ENCODE results near the gene MSL1. TPM values are rescaled to one million over a fixed set of nuclear protein-coding genes. Genes with fewer than 3 reads are reported as not detected.

Gene MSL1
- total RNA-seq, 1 donor from 2014 or later, result 135 TPM

DNA sequence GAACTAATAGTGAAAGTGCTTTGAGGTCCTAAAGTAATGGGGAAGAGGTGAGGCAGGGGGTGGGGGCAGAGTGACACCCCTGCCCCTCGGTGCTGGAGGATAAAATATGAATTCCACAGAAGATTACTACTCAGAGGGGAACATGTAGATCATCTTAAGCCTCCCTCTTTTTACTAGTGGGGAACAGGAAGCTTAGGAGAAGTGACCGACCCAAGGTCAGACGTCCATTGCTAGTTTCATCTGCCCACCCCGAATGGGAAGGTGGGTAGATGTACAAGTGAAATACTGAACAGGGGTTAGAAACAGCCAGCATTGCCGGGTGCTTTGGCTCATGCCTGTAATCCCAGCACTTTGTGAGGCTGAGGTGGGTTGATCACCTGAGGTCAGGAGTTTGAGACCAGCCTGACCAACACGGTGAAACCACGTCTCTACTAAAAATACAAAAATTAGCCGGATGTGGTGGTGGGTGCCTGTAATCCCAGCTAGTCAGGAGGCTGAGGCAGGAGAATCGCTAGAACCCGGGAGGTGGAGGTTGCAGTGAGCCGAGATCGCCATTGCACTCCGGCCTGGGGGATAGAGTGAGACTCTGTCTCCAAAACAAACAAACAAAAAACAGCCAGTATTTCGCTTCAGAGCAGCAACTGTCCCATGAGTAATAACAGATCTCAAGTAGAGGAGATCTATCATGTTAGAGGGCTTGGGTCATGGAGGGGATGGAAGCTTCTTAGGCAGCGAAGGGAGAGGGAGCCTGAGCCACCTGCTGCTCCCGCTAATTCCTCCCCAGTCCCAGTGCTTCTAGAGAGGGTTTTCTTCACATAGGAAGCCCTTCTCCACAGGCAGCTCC lies 20.2 kb upstream of the MSL1 start:
- Mint-ChIP-seq H3K36me3 (peaks cover 2% of the 10 kb centered on the region), H3K27ac (no peak overlapping the region), H3K27me3 (ENCODE audit: low read depth) (no peaks in the 10 kb centered on the region), H3K4me1 (peaks cover 56% of the 10 kb centered on the region), H3K9me3 (no peaks in the 10 kb centered on the region), H3K4me3 (no peak overlapping the region)
- DNase-seq (ENCODE audit: low spot score in 2 of 2, unreplicated experiment in 2 of 2), result no peak
- TF ChIP-seq CTCF (IDR thresholded peaks at IDR 0.05; ENCODE audit: unreplicated experiment), result no peak

DNA sequence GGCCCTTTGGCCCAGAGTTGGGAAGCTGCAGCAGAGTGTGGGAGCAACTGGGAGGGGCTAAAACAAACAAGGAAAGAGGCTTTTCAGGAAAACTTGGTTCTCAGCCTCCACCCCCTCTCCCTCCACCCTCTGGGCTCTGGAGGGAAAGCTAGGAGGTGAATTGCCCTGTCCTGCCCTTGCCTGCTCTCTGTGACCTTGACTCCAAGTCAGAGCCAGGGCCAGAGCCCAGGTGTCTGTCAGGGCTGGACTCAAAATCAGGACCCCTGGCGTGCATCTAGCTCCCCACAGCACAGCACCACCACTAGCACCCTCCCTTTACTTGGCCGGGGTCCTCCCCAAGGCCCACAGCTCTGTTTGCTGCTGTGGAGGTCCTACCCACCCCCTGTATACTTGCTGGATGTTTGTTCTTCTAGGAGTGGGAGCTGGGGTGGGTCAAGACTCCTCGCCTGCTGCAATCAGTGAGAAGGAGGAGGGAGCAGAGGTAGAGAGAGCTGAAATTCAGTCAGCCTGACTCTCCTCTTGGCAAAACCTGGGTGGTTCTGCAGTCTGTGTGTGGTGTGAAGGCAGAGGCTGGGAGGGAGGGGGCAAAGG lies 18.6 kb upstream of the MSL1 start:
- no peak for DNase-seq (ENCODE audit: low spot score in 2 of 2, unreplicated experiment in 2 of 2)
- no peaks in the 10 kb centered on the region for H3K9me3 Mint-ChIP-seq
- peaks cover 71% of the 10 kb centered on the region for H3K4me1 Mint-ChIP-seq
- peak overlapping the region; percentile 26 for H3K27ac Mint-ChIP-seq
- no peaks in the 10 kb centered on the region for H3K27me3 Mint-ChIP-seq (ENCODE audit: low read depth)
- no peaks in the 10 kb centered on the region for H3K36me3 Mint-ChIP-seq
- H3K4me3 Mint-ChIP-seq, result no peak overlapping the region
- TF ChIP-seq CTCF (IDR thresholded peaks at IDR 0.05; ENCODE audit: unreplicated experiment), result no peak

DNA sequence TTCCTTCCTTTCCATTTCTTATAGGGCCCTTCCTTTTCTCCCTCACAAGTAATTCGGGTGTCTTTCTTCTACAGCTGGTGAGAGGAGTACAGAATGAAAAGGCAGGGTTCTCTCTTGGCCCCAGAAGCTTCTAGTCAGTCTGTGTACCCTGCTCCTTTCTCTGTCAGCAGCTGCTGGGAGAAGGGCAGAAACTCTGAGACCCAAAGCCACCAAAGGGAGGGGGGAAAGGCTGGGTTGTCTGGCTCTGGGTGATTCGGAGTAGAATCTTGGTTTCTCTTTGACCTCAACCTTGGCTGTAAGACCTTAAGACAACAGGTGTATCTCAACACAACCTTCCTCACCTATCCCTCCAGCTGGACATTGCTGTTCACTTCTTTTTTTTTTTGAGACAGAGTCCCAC lies 18.1 kb upstream of the MSL1 start:
- no peaks in the 10 kb centered on the region for H3K27me3 Mint-ChIP-seq (ENCODE audit: low read depth)
- no peaks in the 10 kb centered on the region for H3K9me3 Mint-ChIP-seq
- no peaks in the 10 kb centered on the region for H3K36me3 Mint-ChIP-seq
- no peak overlapping the region for H3K4me3 Mint-ChIP-seq
- DNase-seq (ENCODE audit: low spot score in 2 of 2, unreplicated experiment in 2 of 2), result no peak
- TF ChIP-seq CTCF (IDR thresholded peaks at IDR 0.05; ENCODE audit: unreplicated experiment), result no peak
- H3K4me1 Mint-ChIP-seq, result peaks cover 71% of the 10 kb centered on the region
- peak overlapping the region; percentile 26 for H3K27ac Mint-ChIP-seq

DNA sequence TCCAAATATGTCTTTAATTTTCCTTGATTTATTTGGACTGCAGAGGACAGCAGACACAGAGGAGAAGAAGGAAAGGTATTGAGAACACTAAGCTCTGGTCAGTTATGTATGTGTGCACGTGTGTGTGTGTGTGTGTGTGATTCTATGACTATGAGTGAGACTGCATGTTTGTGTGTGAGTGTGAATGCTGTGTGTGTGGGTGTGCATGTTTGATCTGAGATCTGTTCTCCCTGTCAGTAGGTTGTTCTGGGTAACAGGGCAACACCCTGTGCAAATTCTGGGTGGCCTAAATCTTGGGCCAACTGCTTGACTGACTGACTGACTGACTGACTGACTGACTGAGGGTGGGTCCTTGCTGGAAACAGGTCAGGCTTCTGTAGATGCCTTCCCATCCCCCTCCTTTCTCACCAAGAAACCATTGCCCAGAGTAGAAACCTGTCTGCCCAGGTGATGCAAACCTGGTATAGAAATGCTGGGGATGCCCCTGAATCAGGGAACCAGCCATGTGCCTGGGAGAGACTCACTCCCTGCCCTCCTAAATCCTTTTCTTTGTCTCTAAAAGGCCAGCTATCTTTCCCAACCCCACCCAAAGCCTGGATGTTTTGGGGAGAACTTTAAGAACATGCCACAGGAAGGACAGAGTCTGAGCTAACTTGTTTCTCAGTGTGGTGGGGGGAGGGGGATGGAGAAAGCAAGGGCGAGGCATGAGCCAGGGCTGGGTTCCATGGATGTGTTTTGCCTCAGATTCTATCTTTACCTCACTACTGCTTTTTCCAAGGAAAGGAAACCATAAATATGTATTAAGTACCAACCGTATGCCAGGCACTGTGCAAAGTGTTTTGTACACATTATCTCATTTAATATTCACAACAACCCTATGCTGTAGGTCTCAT lies 16.9 kb upstream of the MSL1 start:
- no peak for DNase-seq (ENCODE audit: low spot score in 2 of 2, unreplicated experiment in 2 of 2)
- Mint-ChIP-seq H3K27me3 (ENCODE audit: low read depth) (no peaks in the 10 kb centered on the region), H3K9me3 (no peaks in the 10 kb centered on the region)

More for the DNA sequence above, 16.9 kb upstream of the MSL1 start:
- Mint-ChIP-seq H3K36me3 (no peaks in the 10 kb centered on the region), H3K4me3 (no peak overlapping the region), H3K4me1 (peaks cover 67% of the 10 kb centered on the region), H3K27ac (no peak overlapping the region)
- TF ChIP-seq CTCF (IDR thresholded peaks at IDR 0.05; ENCODE audit: unreplicated experiment), result no peak
